ENCODE data around the gene LSM12.

The LSM12 gene

GRCh38 chr17:44110823-44111633 lies 44.6 kb upstream of the LSM12 start:
- Histone ChIP-seq H3K14ac (ENCODE audit: low read length in 2 of 2) (peak overlapping the region in 1 of 2 experiments; percentile 76), H3K9ac (ENCODE audit: low read length) (peak overlapping the region; percentile 80)
- 4% methylated on average over 25 of the region's 28 CpGs for WGBS

GRCh38 chr17:44110011-44110686 lies 43.7 kb upstream of the LSM12 start:
- H2BK120ac ChIP-seq (ENCODE audit: low read depth, low read length): peak overlapping the region; percentile 39
- no peaks in the 10 kb centered on the region for H3K9me3 ChIP-seq (ENCODE audit: control insufficient read depth, low read length)
- WGBS: 81% methylated on average over 10 of the region's 10 CpGs
- peak overlapping the region; percentile 17 for H2AK5ac ChIP-seq (ENCODE audit: low read length, severe bottlenecking)
- H3K4me1 ChIP-seq (ENCODE audit: control insufficient read depth, insufficient read depth, low read depth, low read length): peaks cover 51% of the 10 kb centered on the region
- H3K36me3 ChIP-seq (ENCODE audit: control insufficient read depth in 1 of 2, insufficient read depth in 2 of 2, low read depth in 1 of 2, low read length in 2 of 2): peaks cover 11 to 27% of the 10 kb centered on the region in 2 experiments
- H3K18ac ChIP-seq (ENCODE audit: low read depth in 1 of 2, low read length in 2 of 2): peak overlapping the region; percentile 90 to 91
- peak overlapping the region; percentile 87 to 96 for H2BK12ac ChIP-seq (ENCODE audit: low read length in 2 of 2)
- peak overlapping the region; percentile 71 for H4K8ac ChIP-seq (ENCODE audit: low read length)
- peak overlapping the region; percentile 12 for H3K4me2 ChIP-seq (ENCODE audit: low read length, poor library complexity, severe bottlenecking)
- no peak overlapping the region for H3K23ac ChIP-seq (ENCODE audit: low read length in 2 of 2)
- peak overlapping the region; percentile 20 to 71 for H3K4ac ChIP-seq (ENCODE audit: low read depth in 1 of 2, low read length in 2 of 2)
- peak overlapping the region; percentile 81 for H4K91ac ChIP-seq (ENCODE audit: low read length)
- H2AFZ ChIP-seq (ENCODE audit: low read depth, low read length): no peak overlapping the region
- H3K79me1 ChIP-seq (replicated peaks; ENCODE audit: low read length, poor library complexity, severe bottlenecking): peaks cover 29% of the 10 kb centered on the region
- no peak for DNase-seq
- H3K14ac ChIP-seq (ENCODE audit: low read length in 2 of 2): peak overlapping the region in 1 of 2 experiments; percentile 85
- H3K27me3 ChIP-seq (ENCODE audit: control insufficient read depth in 1 of 2, insufficient read depth in 1 of 2, low read length in 2 of 2): no peaks in the 10 kb centered on the region
- H2BK15ac ChIP-seq (ENCODE audit: low read depth, poor library complexity, severe bottlenecking): peak overlapping the region; percentile 93
- peak overlapping the region; percentile 80 for H3K9ac ChIP-seq (ENCODE audit: low read length)
- H2BK5ac ChIP-seq (ENCODE audit: low read depth, low read length, poor library complexity, severe bottlenecking): no peak overlapping the region
- peak overlapping the region in 1 of 2 experiments; percentile 80 for H3K4me3 ChIP-seq (ENCODE audit: insufficient read depth in 1 of 2, low read depth in 1 of 2, low read length in 2 of 2)
- H3K27ac ChIP-seq (ENCODE audit: low read length, poor library complexity, severe bottlenecking): no peak overlapping the region

More at GRCh38 chr17:44110823-44111633, 44.6 kb upstream of the LSM12 start:
- peak; percentile 93 for DNase-seq
- Histone ChIP-seq H3K18ac (ENCODE audit: low read depth in 1 of 2, low read length in 2 of 2) (peak overlapping the region; percentile 90 to 91), H3K27ac (ENCODE audit: low read length, poor library complexity, severe bottlenecking) (peak overlapping the region; percentile 0), H3K4me3 (ENCODE audit: insufficient read depth in 1 of 2, low read depth in 1 of 2, low read length in 2 of 2) (peak overlapping the region in 1 of 2 experiments; percentile 80), H3K4me2 (ENCODE audit: low read length, poor library complexity, severe bottlenecking) (peak overlapping the region; percentile 18), H3K27me3 (ENCODE audit: control insufficient read depth in 1 of 2, insufficient read depth in 1 of 2, low read length in 2 of 2) (no peaks in the 10 kb centered on the region), H2BK15ac (ENCODE audit: low read depth, poor library complexity, severe bottlenecking) (peak overlapping the region; percentile 93), H3K79me1 (replicated peaks; ENCODE audit: low read length, poor library complexity, severe bottlenecking) (peaks cover 25% of the 10 kb centered on the region), H2AK5ac (ENCODE audit: low read length, severe bottlenecking) (peak overlapping the region; percentile 67), H3K4me1 (ENCODE audit: control insufficient read depth, insufficient read depth, low read depth, low read length) (peaks cover 46% of the 10 kb centered on the region), H2BK12ac (ENCODE audit: low read length in 2 of 2) (peak overlapping the region; percentile 87 to 96), H3K23ac (ENCODE audit: low read length in 2 of 2) (peak overlapping the region in 1 of 2 experiments; percentile 84), H3K9me3 (ENCODE audit: control insufficient read depth, low read length) (no peaks in the 10 kb centered on the region), H2AFZ (ENCODE audit: low read depth, low read length) (no peak overlapping the region), H2BK5ac (ENCODE audit: low read depth, low read length, poor library complexity, severe bottlenecking) (no peak overlapping the region), H4K8ac (ENCODE audit: low read length) (peak overlapping the region; percentile 71), H3K36me3 (ENCODE audit: control insufficient read depth in 1 of 2, insufficient read depth in 2 of 2, low read depth in 1 of 2, low read length in 2 of 2) (peaks cover 12 to 27% of the 10 kb centered on the region in 2 experiments), H2BK120ac (ENCODE audit: low read depth, low read length) (peak overlapping the region; percentile 64), H3K4ac (ENCODE audit: low read depth in 1 of 2, low read length in 2 of 2) (peak overlapping the region; percentile 3 to 71), H4K91ac (ENCODE audit: low read length) (peak overlapping the region; percentile 81)

DNA sequence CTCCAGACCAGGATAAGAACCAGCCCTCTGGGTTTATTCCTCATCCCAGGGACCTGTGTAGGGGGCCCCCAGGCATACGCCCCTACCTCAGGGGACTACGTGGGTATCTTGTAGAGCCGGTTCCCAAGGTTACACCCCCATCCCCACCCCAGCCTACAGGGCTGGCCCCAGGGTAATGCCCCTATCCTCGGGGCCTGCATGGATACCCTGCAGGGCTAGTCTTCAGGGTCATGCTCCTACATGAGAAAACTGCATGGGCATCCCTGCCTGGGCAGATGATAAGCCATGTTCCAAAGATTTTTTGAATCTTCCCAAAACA lies 42.8 kb upstream of the LSM12 start:
- DNase-seq: no peak
- H3K36me3 ChIP-seq (ENCODE audit: control insufficient read depth in 1 of 2, insufficient read depth in 2 of 2, low read depth in 1 of 2, low read length in 2 of 2): peaks cover 13 to 27% of the 10 kb centered on the region in 2 experiments
- H2BK120ac ChIP-seq (ENCODE audit: low read depth, low read length): peak overlapping the region; percentile 50
- peaks cover 51% of the 10 kb centered on the region for H3K4me1 ChIP-seq (ENCODE audit: control insufficient read depth, insufficient read depth, low read depth, low read length)
- peak overlapping the region; percentile 20 to 91 for H3K4ac ChIP-seq (ENCODE audit: low read depth in 1 of 2, low read length in 2 of 2)
- peak overlapping the region; percentile 88 to 90 for H3K18ac ChIP-seq (ENCODE audit: low read depth in 1 of 2, low read length in 2 of 2)
- H2AFZ ChIP-seq (ENCODE audit: low read depth, low read length): no peak overlapping the region
- H3K27ac ChIP-seq (ENCODE audit: low read length, poor library complexity, severe bottlenecking): no peak overlapping the region
- H3K27me3 ChIP-seq (ENCODE audit: control insufficient read depth in 1 of 2, insufficient read depth in 1 of 2, low read length in 2 of 2): no peaks in the 10 kb centered on the region
- H3K9me3 ChIP-seq (ENCODE audit: control insufficient read depth, low read length): no peaks in the 10 kb centered on the region
- H2BK5ac ChIP-seq (ENCODE audit: low read depth, low read length, poor library complexity, severe bottlenecking): no peak overlapping the region
- peak overlapping the region in 1 of 2 experiments; percentile 80 for H3K4me3 ChIP-seq (ENCODE audit: insufficient read depth in 1 of 2, low read depth in 1 of 2, low read length in 2 of 2)
- peak overlapping the region; percentile 78 for H2AK5ac ChIP-seq (ENCODE audit: low read length, severe bottlenecking)
- no peak overlapping the region for H4K8ac ChIP-seq (ENCODE audit: low read length)
- H2BK12ac ChIP-seq (ENCODE audit: low read length in 2 of 2): peak overlapping the region; percentile 91 to 99
- H2BK15ac ChIP-seq (ENCODE audit: low read depth, poor library complexity, severe bottlenecking): peak overlapping the region; percentile 74
- H3K23ac ChIP-seq (ENCODE audit: low read length in 2 of 2): no peak overlapping the region
- no peak overlapping the region for H3K4me2 ChIP-seq (ENCODE audit: low read length, poor library complexity, severe bottlenecking)
- H3K14ac ChIP-seq (ENCODE audit: low read length in 2 of 2): no peak overlapping the region
- peaks cover 34% of the 10 kb centered on the region for H3K79me1 ChIP-seq (replicated peaks; ENCODE audit: low read length, poor library complexity, severe bottlenecking)
- peak overlapping the region; percentile 80 for H3K9ac ChIP-seq (ENCODE audit: low read length)
- 61% methylated on average over 4 of the region's 4 CpGs for WGBS
- H4K91ac ChIP-seq (ENCODE audit: low read length): peak overlapping the region; percentile 20

Measured in mesenchymal stem cell (in vitro differentiated cells and primary cell).